Nephron progenitor cell (in vitro differentiated cells): Measurements from ENCODE around the gene NPAS3.

Source experiments
- DNase-seq: peaks from one replicate; pipeline ENCODE4 v3.0.0; 2021
- H3K27ac Mint-ChIP-seq: 2 replicates; pipeline ENCODE4 v1.8.0; 2021; ENCODE audit warnings: mild to moderate bottlenecking, moderate library complexity, mixed read lengths
- H3K27me3 Mint-ChIP-seq: 2 replicates; pipeline ENCODE4 v1.8.0; 2021; ENCODE audit warnings: mild to moderate bottlenecking, low read depth, mixed read lengths; ENCODE audit not compliant: poor library complexity
- H3K36me3 Mint-ChIP-seq: 2 replicates; pipeline ENCODE4 v1.8.0; 2021; ENCODE audit warnings: low read depth, mixed read lengths
- H3K4me1 Mint-ChIP-seq: 2 replicates; pipeline ENCODE4 v1.8.0; 2021; ENCODE audit warnings: mixed read lengths
- H3K4me3 Mint-ChIP-seq: 2 replicates; pipeline ENCODE4 v1.8.0; 2021; ENCODE audit warnings: mild to moderate bottlenecking, moderate library complexity, mixed read lengths
- H3K9me3 Mint-ChIP-seq: 2 replicates; pipeline ENCODE4 v1.8.0; 2021; ENCODE audit warnings: mild to moderate bottlenecking, moderate library complexity, mixed read lengths
- TF ChIP-seq, protein P1 (sequence below): fragments of 200-600 bp; sonication (generic); IDR thresholded peaks from 2 replicates; pipeline ENCODE4 v1.5.0; 2021; ENCODE audit warnings: antibody characterized with exemption

Gene NPAS3

DNA sequence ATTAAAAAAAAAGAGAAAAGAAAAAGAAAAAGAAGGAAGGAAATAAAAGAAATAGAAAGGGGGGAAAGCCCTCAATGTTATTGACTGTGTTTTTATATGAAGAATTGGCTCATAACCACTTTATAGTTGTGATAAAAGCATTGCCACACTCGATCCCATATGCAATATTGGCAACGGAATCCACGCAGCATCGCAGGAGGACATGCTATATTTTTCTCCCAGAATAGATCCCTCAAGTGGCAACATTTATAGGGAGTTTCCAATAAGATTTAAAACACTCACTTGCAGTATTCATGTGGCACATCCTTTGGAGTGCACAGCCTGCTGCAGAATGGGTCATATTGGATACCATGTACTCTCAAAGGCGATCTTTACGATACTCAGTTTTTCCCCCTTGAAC, 788.9 kb downstream of the NPAS3 start:
- TF ChIP-seq, protein P1, sequence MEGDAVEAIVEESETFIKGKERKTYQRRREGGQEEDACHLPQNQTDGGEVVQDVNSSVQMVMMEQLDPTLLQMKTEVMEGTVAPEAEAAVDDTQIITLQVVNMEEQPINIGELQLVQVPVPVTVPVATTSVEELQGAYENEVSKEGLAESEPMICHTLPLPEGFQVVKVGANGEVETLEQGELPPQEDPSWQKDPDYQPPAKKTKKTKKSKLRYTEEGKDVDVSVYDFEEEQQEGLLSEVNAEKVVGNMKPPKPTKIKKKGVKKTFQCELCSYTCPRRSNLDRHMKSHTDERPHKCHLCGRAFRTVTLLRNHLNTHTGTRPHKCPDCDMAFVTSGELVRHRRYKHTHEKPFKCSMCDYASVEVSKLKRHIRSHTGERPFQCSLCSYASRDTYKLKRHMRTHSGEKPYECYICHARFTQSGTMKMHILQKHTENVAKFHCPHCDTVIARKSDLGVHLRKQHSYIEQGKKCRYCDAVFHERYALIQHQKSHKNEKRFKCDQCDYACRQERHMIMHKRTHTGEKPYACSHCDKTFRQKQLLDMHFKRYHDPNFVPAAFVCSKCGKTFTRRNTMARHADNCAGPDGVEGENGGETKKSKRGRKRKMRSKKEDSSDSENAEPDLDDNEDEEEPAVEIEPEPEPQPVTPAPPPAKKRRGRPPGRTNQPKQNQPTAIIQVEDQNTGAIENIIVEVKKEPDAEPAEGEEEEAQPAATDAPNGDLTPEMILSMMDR, result no peak
- Mint-ChIP-seq H3K27me3 (peaks cover under 1% of the 10 kb centered on the region), H3K4me3 (no peak overlapping the region), H3K9me3 (no peaks in the 10 kb centered on the region), H3K36me3 (no peaks in the 10 kb centered on the region), H3K4me1 (peaks cover 8% of the 10 kb centered on the region), H3K27ac (no peak overlapping the region)
- no peak for DNase-seq

DNA sequence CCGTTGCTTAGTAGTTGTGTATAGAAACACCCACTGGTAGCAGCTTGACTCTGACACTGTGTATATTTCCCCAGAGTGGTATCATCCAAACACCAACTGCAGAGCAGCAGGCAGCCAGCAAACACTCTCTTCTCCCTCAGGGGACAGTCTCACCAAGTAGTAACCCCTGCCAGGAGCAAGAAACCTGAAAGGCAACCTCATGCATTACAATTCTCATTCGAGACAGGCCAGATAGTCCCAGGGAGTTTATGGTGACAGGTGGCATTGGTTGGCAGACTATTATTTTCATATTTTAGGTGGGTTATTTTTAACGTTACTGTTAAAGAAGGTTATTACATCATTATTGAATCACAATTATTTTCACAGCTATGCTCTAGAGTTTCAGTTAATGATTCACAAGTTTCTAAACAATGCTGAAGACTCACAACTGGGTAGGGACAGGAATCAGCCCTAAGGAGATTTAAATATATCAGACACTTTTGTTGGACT, 789.4 kb downstream of the NPAS3 start:
- H3K9me3 Mint-ChIP-seq, result no peaks in the 10 kb centered on the region
- no peak overlapping the region for H3K27ac Mint-ChIP-seq
- no peak for DNase-seq
- peaks cover 8% of the 10 kb centered on the region for H3K4me1 Mint-ChIP-seq
- TF ChIP-seq, protein P1, result no peak
- H3K4me3 Mint-ChIP-seq, result no peak overlapping the region
- no peaks in the 10 kb centered on the region for H3K36me3 Mint-ChIP-seq
- H3K27me3 Mint-ChIP-seq, result peaks cover 3% of the 10 kb centered on the region

DNA sequence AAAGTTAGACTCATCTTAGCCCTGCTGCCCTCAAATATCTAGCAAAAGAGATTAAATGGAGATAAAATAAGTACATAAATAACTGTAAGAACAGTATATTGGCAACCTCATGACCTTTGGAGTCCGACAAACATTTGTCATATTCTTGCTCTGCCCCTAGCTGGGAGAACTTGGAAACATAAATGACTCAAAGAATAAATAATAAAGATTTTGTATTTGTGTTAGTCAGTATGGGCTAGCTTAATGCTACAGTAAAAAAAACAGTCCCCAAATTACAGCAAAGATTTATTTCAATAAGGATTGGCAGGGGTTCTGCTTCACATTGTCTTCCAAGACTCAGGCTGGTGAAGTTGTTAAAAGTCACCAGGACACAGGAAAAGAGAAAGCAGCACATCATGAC, 791.5 kb downstream of the NPAS3 start:
- Mint-ChIP-seq H3K27me3 (peaks cover 3% of the 10 kb centered on the region), H3K4me1 (peaks cover 14% of the 10 kb centered on the region), H3K9me3 (no peaks in the 10 kb centered on the region), H3K36me3 (no peaks in the 10 kb centered on the region), H3K4me3 (no peak overlapping the region), H3K27ac (no peak overlapping the region)
- no peak for DNase-seq
- TF ChIP-seq, protein P1, result no peak

DNA sequence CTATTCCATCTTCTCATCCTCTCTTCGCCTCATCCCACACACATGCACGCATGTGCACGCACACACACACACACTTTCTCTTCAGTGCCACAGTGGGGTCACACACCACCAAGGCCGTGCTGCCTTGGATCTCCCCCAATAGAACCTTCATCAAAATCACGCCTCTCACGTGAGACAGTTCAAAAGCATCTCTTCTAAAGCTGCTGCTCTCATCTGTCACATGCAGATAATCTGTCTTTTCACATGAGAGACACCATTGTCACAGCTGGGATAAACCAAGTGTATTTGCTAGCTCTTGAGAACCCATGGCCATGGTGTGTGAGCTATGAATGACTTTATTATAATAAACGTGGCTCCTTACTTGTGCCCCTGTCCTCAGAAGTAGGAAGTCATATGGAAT, 793.5 kb downstream of the NPAS3 start:
- Mint-ChIP-seq H3K4me1 (peaks cover 10% of the 10 kb centered on the region), H3K4me3 (no peak overlapping the region), H3K27ac (no peak overlapping the region), H3K27me3 (peaks cover 3% of the 10 kb centered on the region), H3K36me3 (no peaks in the 10 kb centered on the region), H3K9me3 (no peaks in the 10 kb centered on the region)
- TF ChIP-seq, protein P1, result no peak
- no peak for DNase-seq

DNA sequence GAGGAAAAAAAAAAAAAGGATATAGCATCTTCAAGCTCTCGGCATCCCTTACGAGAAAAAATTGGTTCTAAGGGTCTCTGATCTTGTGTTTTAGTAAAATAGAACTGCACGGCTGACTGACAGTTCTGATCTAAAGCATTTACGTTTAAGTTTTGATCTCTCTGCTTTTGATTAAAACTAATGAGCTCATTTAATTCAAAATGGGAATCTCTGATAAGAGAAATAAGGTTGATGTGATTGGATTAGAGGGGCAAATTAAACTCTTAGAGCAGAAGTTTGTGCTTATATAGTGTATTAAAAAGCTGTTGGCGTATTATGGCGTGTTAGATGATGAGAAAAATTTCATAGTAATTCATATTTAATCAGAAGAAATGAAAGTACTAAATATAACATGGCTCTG, 794.6 kb downstream of the NPAS3 start:
- no peaks in the 10 kb centered on the region for H3K36me3 Mint-ChIP-seq
- H3K4me1 Mint-ChIP-seq, result peaks cover 6% of the 10 kb centered on the region
- H3K9me3 Mint-ChIP-seq, result peaks cover 3% of the 10 kb centered on the region
- peaks cover 3% of the 10 kb centered on the region for H3K27me3 Mint-ChIP-seq
- no peak overlapping the region for H3K27ac Mint-ChIP-seq
- TF ChIP-seq, protein P1, result no peak
- no peak overlapping the region for H3K4me3 Mint-ChIP-seq
- DNase-seq, result no peak

DNA sequence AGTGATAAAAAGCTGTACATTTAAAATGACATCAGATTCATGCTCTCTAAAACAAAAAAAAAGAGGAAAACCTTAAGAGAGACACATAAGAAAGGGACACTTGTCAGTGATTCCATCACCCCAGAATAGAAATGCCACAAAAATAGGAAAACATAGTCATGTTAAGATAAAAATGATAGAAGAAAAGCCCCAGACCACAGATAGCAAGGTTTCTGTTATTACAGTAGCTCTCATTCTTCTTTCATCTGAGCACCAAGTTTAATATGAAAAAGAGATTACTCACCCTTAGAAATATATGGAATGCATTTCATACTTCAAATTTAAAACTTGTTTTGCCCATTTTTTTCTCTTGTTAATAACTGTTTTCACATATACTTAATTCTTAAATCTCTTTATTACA, 795.0 kb downstream of the NPAS3 start:
- Mint-ChIP-seq H3K9me3 (peaks cover 3% of the 10 kb centered on the region), H3K36me3 (no peaks in the 10 kb centered on the region), H3K27me3 (peaks cover 3% of the 10 kb centered on the region), H3K4me1 (peaks cover 6% of the 10 kb centered on the region), H3K27ac (no peak overlapping the region), H3K4me3 (no peak overlapping the region)
- TF ChIP-seq, protein P1, result no peak
- no peak for DNase-seq
